Parietal lobe (tissue), 2 donors: Measurements from ENCODE around the gene UGCG. TPM values are rescaled to one million over a fixed set of nuclear protein-coding genes. Genes with fewer than 3 reads are reported as not detected.

Experiments used
- small RNA-seq: library from RNA; depleted of rRNA; stranded (forward); fragments of <200 nt; gene quantifications from one replicate; pipeline ENCODE3, GENCODE V24; 2014; ENCODE audit warnings: low replicate concordance
- total RNA-seq: library from RNA; depleted of rRNA; stranded (reverse); fragments of >200 nt; gene quantifications from one replicate; pipeline ENCODE4 v1.2.3, GENCODE V29; 2014

UGCG gene
- total RNA-seq, result 78.9 TPM

GRCh38 chr9:111895996-111896941 lies at the start of gene UGCG:
UGCG (plus strand) TSS chr9:111896814; CDS start chr9:111897216, 402 bp downstream.

Small RNA genes lying within 50 kb of the gene (small RNA-seq; reads per million reads assigned to genes)
- gene MIR4668, result not detected

Other genes with a start within 250 kb of the UGCG start
- gene GNG10, start 235.2 kb upstream of the UGCG start, total RNA-seq, result 24.1 TPM
- gene SHOC1, start 101.9 kb upstream of the UGCG start, total RNA-seq, result not detected